Activated T-cell treated with anti-CD3 and anti-CD28 coated beads, Interleukin-2, amount 50 U/mL, for 72 hours (primary cell): ENCODE results near the gene TRIM41. TPM values are rescaled to one million over a fixed set of nuclear protein-coding genes. Genes with fewer than 3 reads are reported as not detected.

Experiments
- ATAC-seq, 2 donors: fragments of 150-1000 bp; cut with Tn5 transposase; replicated peaks in 1 of 2; 2 replicates each; pipeline ENCODE4 v1.10.0; 2021; ENCODE audit warnings: moderate library complexity in 2 of 2, mild to moderate bottlenecking in 1 of 2
- DNase-seq, 2 donors: peaks; one replicate each; pipeline ENCODE4 v3.0.0; 2021 to 2022; ENCODE audit warnings: mixed read lengths in 1 of 2
- H3K27ac Mint-ChIP-seq: one replicate; pipeline ENCODE4 v1.8.0; 2022; ENCODE audit warnings: mild to moderate bottlenecking, moderate library complexity, mixed read lengths
- H3K27me3 Mint-ChIP-seq: one replicate; pipeline ENCODE4 v1.8.0; 2022; ENCODE audit warnings: low read depth, mixed read lengths
- H3K36me3 Mint-ChIP-seq, 2 donors: one replicate each; pipeline ENCODE4 v1.8.0; 2022; ENCODE audit warnings: mixed read lengths in 2 of 2, mild to moderate bottlenecking in 1 of 2; ENCODE audit not compliant: insufficient read depth in 2 of 2
- H3K4me1 Mint-ChIP-seq: one replicate; pipeline ENCODE4 v1.8.0; 2022; ENCODE audit warnings: low read depth, mixed read lengths
- H3K4me3 Mint-ChIP-seq, 2 donors: one replicate each; pipeline ENCODE4 v1.8.0; 2022; ENCODE audit warnings: mild to moderate bottlenecking in 2 of 2, mixed read lengths in 2 of 2, moderate library complexity in 2 of 2
- H3K9me3 Mint-ChIP-seq, 2 donors: one replicate each; pipeline ENCODE4 v1.8.0; 2022; ENCODE audit warnings: mixed read lengths in 2 of 2
- total RNA-seq, 2 donors: library from RNA; stranded (reverse); gene quantifications; one replicate each; pipeline ENCODE4 v1.2.3, GENCODE V29; 2022

TRIM41 gene
- total RNA-seq, 2 donors from 2014 or later, result 42.1 to 52.1 TPM

DNA sequence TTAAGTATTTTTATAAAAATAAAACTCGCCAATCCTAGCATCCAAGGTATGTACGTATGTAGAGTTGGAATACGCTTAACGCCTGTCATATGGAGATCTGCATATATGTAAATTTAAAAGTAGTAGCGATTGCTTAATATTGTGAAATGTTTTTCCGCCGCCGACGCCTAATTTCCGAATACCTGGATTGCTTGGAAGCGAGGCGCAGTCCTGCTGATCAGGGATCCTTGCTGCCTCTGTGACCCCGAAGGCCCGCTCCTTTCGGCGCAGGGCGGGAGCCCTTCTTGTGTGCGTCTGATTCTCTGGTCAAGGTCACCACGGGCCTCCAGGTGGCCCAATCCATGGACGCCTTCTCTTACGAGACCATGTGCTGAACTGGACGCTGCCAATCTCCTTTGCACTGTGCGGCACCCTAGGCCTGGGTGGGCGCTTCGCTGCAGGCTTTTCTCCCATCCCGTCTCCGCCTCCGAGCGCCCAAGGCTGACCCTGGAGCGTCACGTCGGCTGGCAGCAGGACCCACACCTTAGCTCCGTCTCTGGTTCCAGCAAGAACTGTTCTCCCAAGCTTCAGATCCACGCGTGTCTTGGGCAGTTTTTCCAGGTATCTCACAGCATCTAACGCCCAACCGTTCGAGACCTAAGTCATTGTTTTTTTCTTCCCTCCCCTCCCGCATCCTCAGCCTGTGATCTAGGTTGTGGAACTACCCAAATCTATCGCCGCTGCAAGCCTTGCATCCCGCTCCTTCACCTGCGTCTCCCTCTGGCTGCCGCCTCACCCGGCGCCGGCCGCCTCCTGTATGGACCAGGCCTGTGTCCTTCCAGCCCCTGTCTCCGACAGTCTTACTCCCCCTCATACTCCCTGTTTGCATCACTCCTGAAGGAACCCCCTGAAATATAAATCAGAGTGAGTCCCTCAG is 3.6 kb upstream of the TRIM41 start:
- DNase-seq, result no peak
- H3K27me3 Mint-ChIP-seq, result no peaks in the 10 kb centered on the region
- peak overlapping the region; percentile 49 for H3K27ac Mint-ChIP-seq
- peaks cover 6 to 12% of the 10 kb centered on the region in 2 donors for H3K36me3 Mint-ChIP-seq
- H3K4me1 Mint-ChIP-seq, result peaks cover 69% of the 10 kb centered on the region
- H3K4me3 Mint-ChIP-seq, result peak overlapping the region; percentile 49 to 66
- no peaks in the 10 kb centered on the region for H3K9me3 Mint-ChIP-seq
- no peak for ATAC-seq

DNA sequence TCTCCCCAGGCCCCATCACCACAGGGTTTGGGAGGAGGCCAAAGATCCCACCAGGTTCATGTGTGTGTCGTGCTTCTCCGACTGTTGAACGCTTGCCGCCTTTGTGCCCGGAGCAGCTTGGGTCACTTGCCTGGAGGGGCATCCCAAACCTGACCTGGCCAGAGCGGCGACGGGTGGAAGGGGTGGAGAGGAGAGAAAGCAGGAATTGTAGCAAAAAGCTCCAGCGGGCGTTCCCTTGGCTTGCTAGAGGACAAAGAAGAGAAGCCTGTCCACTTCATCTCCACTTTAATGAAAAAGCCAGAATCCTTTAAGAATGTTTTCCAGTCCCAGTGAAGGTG is 2.9 kb upstream of the TRIM41 start:
- no peak overlapping the region for H3K27ac Mint-ChIP-seq
- H3K4me3 Mint-ChIP-seq, result peak overlapping the region; percentile 30 to 66
- no peaks in the 10 kb centered on the region for H3K27me3 Mint-ChIP-seq
- DNase-seq, result no peak
- peaks cover 6 to 13% of the 10 kb centered on the region in 2 donors for H3K36me3 Mint-ChIP-seq
- peaks cover 76% of the 10 kb centered on the region for H3K4me1 Mint-ChIP-seq
- no peaks in the 10 kb centered on the region for H3K9me3 Mint-ChIP-seq
- ATAC-seq, result no peak

DNA sequence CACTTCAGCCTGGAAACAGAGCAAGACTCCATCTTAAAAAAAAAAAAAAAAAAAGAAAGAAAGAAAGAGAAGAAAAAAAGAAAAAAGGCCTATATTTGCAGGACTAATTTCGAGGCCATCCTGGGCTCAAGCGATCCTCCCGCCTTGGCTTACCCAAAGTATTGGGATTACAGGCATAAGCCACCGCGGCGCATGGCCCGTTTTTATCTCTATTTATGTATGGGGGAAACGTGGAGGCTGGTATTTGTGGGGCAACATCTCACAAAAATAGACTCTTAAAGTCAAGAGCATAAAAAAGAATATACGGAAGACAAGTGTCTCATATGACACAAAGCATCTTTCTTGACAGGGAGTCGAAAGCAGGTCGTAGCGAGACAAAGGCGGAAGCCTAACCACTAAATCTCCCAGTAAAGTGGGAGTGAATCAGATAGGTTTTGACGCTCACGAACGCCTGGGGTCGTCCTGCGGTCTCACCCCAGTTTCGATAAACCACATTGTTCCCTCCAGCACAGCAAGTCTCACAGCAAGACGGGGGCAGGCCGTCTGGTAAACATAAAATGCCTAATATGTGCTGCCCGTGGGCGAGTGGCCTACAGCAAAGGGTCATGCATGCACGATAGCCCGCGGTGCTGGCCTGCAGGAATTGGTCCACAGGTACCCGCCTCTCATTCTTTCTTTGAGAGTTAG is 1.8 kb upstream of the TRIM41 start:
- Mint-ChIP-seq H3K36me3 (peaks cover 8 to 13% of the 10 kb centered on the region in 2 donors), H3K27ac (peak overlapping the region; percentile 100), H3K9me3 (no peaks in the 10 kb centered on the region), H3K4me1 (peaks cover 84% of the 10 kb centered on the region), H3K27me3 (no peaks in the 10 kb centered on the region), H3K4me3 (peak overlapping the region; percentile 86 to 98)
- peak; percentile 59 to 72 for DNase-seq
- no peak for ATAC-seq

DNA sequence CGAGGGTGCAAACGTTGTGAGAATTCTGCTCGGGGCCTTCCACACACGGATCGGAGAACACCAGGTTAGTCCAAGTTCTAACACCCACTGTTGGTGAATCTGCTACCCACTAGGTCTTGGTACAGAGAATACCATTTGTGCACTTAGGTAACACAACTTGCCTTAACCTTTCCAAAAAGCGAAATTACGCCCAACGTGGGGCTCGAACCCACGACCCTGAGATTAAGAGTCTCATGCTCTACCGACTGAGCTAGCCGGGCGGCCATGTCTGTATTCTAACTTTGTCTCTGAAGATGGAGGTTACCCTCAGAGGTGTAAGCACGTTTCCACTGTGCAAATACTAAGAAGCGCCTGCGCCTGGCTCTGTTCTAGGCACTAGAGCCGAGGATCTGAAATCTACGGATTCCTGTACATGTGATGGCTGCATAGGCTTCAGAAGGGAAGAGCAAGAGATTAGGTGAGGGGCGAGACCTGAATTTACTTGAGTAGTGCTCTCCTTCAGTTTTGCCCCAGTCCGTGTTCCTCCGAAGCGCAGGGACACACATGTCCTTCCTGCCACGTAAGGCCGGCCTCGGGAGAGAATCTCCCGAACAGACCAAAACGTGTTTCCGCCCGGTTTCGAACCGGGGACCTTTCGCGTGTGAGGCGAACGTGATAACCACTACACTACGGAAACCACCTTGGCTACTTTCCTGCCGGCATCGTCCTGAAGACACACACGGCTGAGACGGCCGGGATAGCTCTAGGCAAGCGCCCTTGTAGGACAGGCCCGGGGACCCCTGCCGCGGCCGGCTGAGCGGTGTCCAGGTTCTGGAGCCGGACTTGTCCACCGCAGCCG is 1.1 kb upstream of the TRIM41 start:
- Mint-ChIP-seq H3K27ac (peak overlapping the region; percentile 100), H3K27me3 (no peaks in the 10 kb centered on the region), H3K4me3 (peak overlapping the region; percentile 86 to 98), H3K36me3 (peaks cover 7 to 13% of the 10 kb centered on the region in 2 donors), H3K4me1 (peaks cover 83% of the 10 kb centered on the region), H3K9me3 (no peaks in the 10 kb centered on the region)
- ATAC-seq, result peak; percentile 41 to 45
- peak; percentile 92 to 96 for DNase-seq

DNA sequence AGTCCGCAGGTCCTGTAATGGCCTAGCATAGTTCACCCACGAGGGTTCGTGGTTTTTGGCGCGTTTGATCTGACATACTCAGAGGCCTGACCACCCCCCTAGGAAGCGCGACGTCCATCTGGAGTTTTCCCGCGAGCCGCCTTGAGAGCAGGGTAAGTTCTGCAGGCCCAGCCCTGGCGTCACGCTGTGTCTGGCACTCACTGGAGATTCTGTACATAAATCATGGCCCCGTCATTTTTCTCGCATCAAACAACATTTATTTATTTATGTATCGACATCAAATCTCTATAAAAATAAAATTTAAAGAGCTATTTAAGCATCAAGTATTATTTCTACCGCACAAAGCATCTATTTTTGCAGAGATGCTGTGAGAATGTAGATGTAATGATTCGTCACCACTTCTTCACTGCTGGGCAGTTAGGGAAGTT is 437 bp upstream of the TRIM41 start:
- ATAC-seq (peak in 1 of 2 donors; percentile 4), DNase-seq (no peak)
- H3K9me3 Mint-ChIP-seq, result no peaks in the 10 kb centered on the region
- H3K27ac Mint-ChIP-seq, result peak overlapping the region; percentile 100
- H3K36me3 Mint-ChIP-seq, result peaks cover 7 to 13% of the 10 kb centered on the region in 2 donors
- peak overlapping the region; percentile 86 to 98 for H3K4me3 Mint-ChIP-seq
- H3K4me1 Mint-ChIP-seq, result peaks cover 83% of the 10 kb centered on the region
- no peaks in the 10 kb centered on the region for H3K27me3 Mint-ChIP-seq

DNA sequence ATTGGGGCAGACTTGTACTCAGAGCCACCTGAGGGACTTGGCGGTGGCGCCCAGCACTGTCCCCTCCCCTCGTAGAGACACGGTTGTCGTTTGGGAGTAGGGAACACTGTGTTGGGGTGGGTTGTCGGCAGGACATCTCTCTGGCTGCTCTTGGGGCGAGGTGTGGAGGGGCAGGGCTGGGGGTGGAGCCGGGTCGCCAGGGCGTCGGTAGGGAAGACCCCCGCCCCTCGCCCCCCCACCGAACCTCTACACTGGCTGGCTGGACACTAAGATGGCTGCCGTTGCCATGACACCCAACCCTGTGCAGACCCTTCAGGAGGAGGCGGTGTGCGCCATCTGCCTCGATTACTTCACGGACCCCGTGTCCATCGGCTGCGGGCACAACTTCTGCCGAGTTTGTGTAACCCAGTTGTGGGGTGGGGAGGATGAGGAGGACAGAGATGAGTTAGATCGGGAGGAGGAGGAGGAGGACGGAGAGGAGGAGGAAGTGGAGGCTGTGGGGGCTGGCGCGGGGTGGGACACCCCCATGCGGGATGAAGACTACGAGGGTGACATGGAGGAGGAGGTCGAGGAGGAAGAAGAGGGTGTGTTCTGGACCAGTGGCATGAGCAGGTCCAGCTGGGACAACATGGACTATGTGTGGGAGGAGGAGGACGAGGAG is 778 bp downstream of the TRIM41 start:
- Mint-ChIP-seq H3K9me3 (no peaks in the 10 kb centered on the region), H3K4me1 (peaks cover 72% of the 10 kb centered on the region), H3K4me3 (peak overlapping the region; percentile 86 to 98), H3K27ac (peak overlapping the region; percentile 79), H3K36me3 (peaks cover 10% of the 10 kb centered on the region in 2 donors), H3K27me3 (no peaks in the 10 kb centered on the region)
- peak; percentile 53 to 62 for DNase-seq
- peak; percentile 5 to 7 for ATAC-seq

DNA sequence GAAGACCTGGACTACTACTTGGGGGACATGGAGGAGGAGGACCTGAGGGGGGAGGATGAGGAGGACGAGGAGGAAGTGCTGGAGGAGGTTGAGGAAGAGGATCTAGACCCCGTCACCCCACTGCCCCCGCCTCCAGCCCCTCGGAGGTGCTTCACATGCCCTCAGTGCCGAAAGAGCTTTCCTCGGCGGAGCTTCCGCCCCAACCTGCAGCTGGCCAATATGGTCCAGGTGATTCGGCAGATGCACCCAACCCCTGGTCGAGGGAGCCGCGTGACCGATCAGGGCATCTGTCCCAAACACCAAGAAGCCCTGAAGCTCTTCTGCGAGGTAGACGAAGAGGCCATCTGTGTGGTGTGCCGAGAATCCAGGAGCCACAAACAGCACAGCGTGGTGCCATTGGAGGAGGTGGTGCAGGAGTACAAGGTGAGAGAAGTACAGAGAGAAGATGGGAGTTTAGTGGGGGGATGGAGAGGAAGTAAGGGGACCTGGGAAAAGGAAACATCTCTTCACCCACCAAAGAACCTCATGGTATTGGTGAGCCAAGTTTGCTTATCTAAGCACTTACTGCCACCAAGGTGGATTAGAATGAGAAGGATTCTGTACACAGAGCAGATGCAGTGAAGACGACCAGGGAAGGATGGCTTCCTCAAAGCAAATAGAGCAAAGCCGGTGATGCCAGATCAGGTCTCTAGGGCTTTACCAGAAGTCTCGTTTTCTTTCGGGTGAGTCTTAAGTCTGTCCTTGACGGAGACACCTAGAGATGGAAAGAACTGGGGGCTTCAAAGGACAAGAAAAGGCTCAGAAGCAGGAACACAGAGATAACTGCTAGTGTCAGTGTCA is 1.5 kb downstream of the TRIM41 start:
- Mint-ChIP-seq H3K27me3 (no peaks in the 10 kb centered on the region), H3K4me3 (peak overlapping the region; percentile 86 to 98), H3K4me1 (peaks cover 74% of the 10 kb centered on the region), H3K36me3 (peaks cover 10% of the 10 kb centered on the region in 2 donors), H3K27ac (peak overlapping the region; percentile 62), H3K9me3 (no peaks in the 10 kb centered on the region)
- DNase-seq (peak in 1 of 2 donors; percentile 45), ATAC-seq (no peak)

DNA sequence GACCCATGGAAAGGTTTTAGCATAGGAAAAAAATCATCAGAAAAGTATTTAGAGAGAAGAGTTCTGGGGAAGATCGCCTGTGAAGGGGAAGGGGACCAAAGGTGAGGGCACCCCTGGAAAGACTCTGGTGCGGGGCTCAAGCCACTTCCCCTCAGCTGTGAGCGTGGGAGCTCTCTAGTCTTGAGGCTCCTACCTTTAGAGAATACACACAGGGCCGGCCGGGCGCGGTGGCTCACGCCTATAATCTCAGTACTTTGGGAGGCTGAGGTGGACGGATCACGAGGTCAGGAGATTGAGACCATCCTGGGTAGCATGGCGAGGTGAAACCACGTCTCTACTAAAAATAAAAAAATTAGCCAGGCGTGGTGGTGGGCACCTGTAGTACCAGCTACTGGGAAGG is 6.9 kb downstream of the TRIM41 start:
- DNase-seq (no peak), ATAC-seq (no peak)
- Mint-ChIP-seq H3K27ac (peak overlapping the region; percentile 48), H3K4me1 (peaks cover 37% of the 10 kb centered on the region), H3K9me3 (no peaks in the 10 kb centered on the region), H3K27me3 (no peaks in the 10 kb centered on the region), H3K4me3 (no peak overlapping the region), H3K36me3 (peaks cover 3 to 10% of the 10 kb centered on the region in 2 donors)

DNA sequence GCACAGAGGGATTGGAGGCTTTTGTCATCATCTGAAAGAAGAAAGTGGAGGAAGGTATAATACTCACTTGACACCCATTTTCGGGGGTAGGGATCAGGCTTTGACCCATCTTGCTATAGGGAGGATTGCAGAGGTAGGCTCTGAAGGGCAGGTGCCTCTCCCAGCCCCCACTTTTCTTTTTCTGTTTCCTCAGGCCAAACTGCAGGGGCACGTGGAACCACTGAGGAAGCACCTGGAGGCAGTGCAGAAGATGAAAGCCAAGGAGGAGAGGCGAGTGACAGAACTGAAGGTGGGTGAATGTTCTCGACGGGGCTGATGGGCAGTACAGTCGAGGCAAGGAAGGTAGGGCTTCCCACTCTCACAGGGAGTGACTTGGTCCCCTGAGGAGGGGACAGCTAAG is 7.5 kb downstream of the TRIM41 start:
- no peak for DNase-seq
- Mint-ChIP-seq H3K27ac (peak overlapping the region; percentile 90), H3K36me3 (peaks cover 3 to 10% of the 10 kb centered on the region in 2 donors), H3K4me1 (peaks cover 32% of the 10 kb centered on the region), H3K4me3 (no peak overlapping the region), H3K9me3 (no peaks in the 10 kb centered on the region), H3K27me3 (no peaks in the 10 kb centered on the region)
- peak in 1 of 2 donors; percentile 19 for ATAC-seq

DNA sequence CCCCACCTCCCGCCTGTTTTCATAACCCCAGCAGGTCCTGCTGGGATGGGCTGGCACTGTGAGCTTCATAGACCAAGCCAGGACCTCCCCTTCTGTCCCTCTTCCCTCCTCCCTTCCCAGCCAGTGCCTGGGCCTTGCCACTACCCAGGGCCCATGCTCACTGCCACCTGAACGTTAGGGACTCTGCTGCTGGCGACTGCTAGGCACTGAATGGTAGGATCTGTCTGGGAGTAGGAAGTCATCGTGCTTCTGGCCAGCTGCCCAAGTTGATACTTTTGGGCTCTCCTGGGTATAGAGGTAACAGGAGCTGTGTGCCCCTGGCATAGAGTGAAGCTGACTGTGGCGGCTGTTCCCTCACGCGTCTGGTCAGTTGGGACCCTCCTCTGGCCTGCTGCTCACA is 8.4 kb downstream of the TRIM41 start:
- ATAC-seq (peak in 1 of 2 donors; percentile 23), DNase-seq (no peak)
- H3K4me3 Mint-ChIP-seq, result no peak overlapping the region
- H3K36me3 Mint-ChIP-seq, result peaks cover 5 to 12% of the 10 kb centered on the region in 2 donors
- no peaks in the 10 kb centered on the region for H3K9me3 Mint-ChIP-seq
- H3K27ac Mint-ChIP-seq, result peak overlapping the region; percentile 5
- H3K27me3 Mint-ChIP-seq, result no peaks in the 10 kb centered on the region
- peaks cover 24% of the 10 kb centered on the region for H3K4me1 Mint-ChIP-seq

DNA sequence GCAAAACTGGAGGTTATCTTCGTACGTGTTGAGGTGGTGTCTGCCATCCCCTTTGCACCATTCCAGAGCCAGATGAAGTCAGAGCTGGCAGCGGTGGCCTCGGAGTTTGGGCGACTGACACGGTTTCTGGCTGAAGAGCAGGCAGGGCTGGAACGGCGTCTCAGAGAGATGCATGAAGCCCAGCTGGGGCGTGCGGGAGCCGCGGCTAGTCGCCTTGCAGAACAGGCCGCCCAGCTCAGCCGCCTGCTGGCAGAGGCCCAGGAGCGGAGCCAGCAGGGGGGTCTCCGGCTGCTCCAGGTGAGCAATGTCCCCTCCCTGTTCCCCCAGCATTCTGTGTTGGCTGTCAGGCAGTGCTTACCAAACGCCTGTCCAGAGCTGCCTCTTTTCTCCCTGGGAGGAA is 9.5 kb downstream of the TRIM41 start:
- Mint-ChIP-seq H3K27me3 (no peaks in the 10 kb centered on the region), H3K27ac (no peak overlapping the region), H3K36me3 (peaks cover 10 to 20% of the 10 kb centered on the region in 2 donors), H3K4me1 (peaks cover 24% of the 10 kb centered on the region), H3K4me3 (no peak overlapping the region), H3K9me3 (no peaks in the 10 kb centered on the region)
- ATAC-seq (peak in 1 of 2 donors; percentile 12), DNase-seq (no peak)
